K562 (cell line): Measurements from ENCODE around the gene CPLX3. TPM values are rescaled to one million over a fixed set of nuclear protein-coding genes. Genes with fewer than 3 reads are reported as not detected.

Source experiments
- CBX2 ChIP-seq: fragments of 200-600 bp; sonication (generic); IDR thresholded peaks from one replicate; pipeline ENCODE4 v1.6.1; 2012; ENCODE audit warnings: mild to moderate bottlenecking, low read length, inconsistent platforms; ENCODE audit not compliant: insufficient read depth, poor library complexity, severe bottlenecking
- CCNT2 ChIP-seq: IDR thresholded peaks from 2 replicates; pipeline ENCODE4 v1.6.1; 2011; ENCODE audit warnings: borderline replicate concordance, low read depth, mild to moderate bottlenecking, moderate library complexity, mixed read lengths, low read length; ENCODE audit not compliant: insufficient read length; ENCODE audit errors: extremely low read depth
- ELF1 ChIP-seq: fragments of 200-800 bp; sonication (Bioruptor generic); IDR thresholded peaks from 2 replicates; pipeline ENCODE4 v1.6.1; 2016; ENCODE audit warnings: missing genetic modification characterization, missing compliant biosample characterization
- HNRNPK ChIP-seq: fragments of 200-400 bp; formaldehyde crosslinking; IDR thresholded peaks from one replicate; pipeline ENCODE4 v1.6.1; 2018; ENCODE audit warnings: mild to moderate bottlenecking, low read depth, low read length; ENCODE audit not compliant: poor library complexity, severe bottlenecking
- MAFF ChIP-seq: IDR thresholded peaks from 2 replicates; pipeline ENCODE4 v1.6.1; 2012; ENCODE audit warnings: low read length, improper control_type of control experiment
- MCM3 ChIP-seq: fragments of 450-650 bp; IDR thresholded peaks from 2 replicates; pipeline ENCODE4 v1.6.1; 2016
- NFRKB ChIP-seq: fragments of 450-650 bp; IDR thresholded peaks from 2 replicates; pipeline ENCODE4 v1.6.1; 2016; ENCODE audit warnings: low read depth
- PHB2 ChIP-seq: fragments of 450-650 bp; IDR thresholded peaks from 2 replicates; pipeline ENCODE4 v1.6.1; 2017; ENCODE audit warnings: low read depth
- PYGO2 ChIP-seq: fragments of 450-650 bp; IDR thresholded peaks from 2 replicates; pipeline ENCODE4 v1.6.1; 2016; ENCODE audit warnings: mild to moderate bottlenecking, missing genetic modification characterization, moderate library complexity, missing compliant biosample characterization
- TSC22D4 ChIP-seq: fragments of 450-650 bp; IDR thresholded peaks from 2 replicates; pipeline ENCODE4 v1.6.1; 2016; ENCODE audit warnings: missing genetic modification characterization, missing biosample characterization, control low read depth
- U2AF2 ChIP-seq: fragments of 200-400 bp; formaldehyde crosslinking; optimal IDR thresholded peaks from 2 replicates; pipeline ENCODE3; 2017; ENCODE audit warnings: low read depth, mild to moderate bottlenecking, low read length
- ZNF23 ChIP-seq: fragments of 250-450 bp; sonication (Bioruptor Pico); IDR thresholded peaks from 2 replicates; pipeline ENCODE4 v1.4.0; 2020; ENCODE audit warnings: mild to moderate bottlenecking
- ZNF445 ChIP-seq: fragments of 250-450 bp; sonication (Bioruptor Pico); IDR thresholded peaks from 2 replicates; pipeline ENCODE4 v1.4.0; 2020; ENCODE audit warnings: low read depth, mild to moderate bottlenecking, moderate library complexity
- ZNF75A ChIP-seq: fragments of 450-650 bp; formaldehyde crosslinking; IDR thresholded peaks from 2 replicates; pipeline ENCODE4 v1.4.0; 2020; ENCODE audit warnings: mild to moderate bottlenecking
- polyA plus RNA-seq, 8 experiments: library from polyadenylated mRNA; depleted of rRNA in 4 of 8; stranded (reverse) in 5 of 8; unstranded in 3 of 8; fragments of >200 nt; fragmentation: Nextera tagmentation in 2 of 8; fragmentation: Illumina TruSeq in 1 of 8; extraction: Ambion mirVana in 2 of 8; extraction: Trizol in 1 of 8; gene quantifications; 2 replicates each; pipeline versions ENCODE4 v1.2.1 to v1.2.3, GENCODE V29; 2011 to 2014; ENCODE audit warnings: inconsistent platforms in 1 of 8, missing spikeins in 1 of 8
- total RNA-seq, 7 experiments: library from RNA; depleted of rRNA in 6 of 7; stranded (reverse); fragments of >200 nt in 6 of 7; fragmentation: Illumina TruSeq in 2 of 7; extraction: Trizol in 2 of 7; gene quantifications; 2 replicates each; pipeline versions ENCODE4 v1.2.1 to v1.2.3, GENCODE V29; 2011 to 2021; ENCODE audit warnings: low replicate concordance in 1 of 7
- TF ChIP-seq, protein P1 (sequence below): sonication (generic); formaldehyde crosslinking; IDR thresholded peaks from 2 replicates; pipeline ENCODE4 v1.8.1; 2023; ENCODE audit warnings: missing genetic modification reagents, mild to moderate bottlenecking, borderline replicate concordance
- TF ChIP-seq, protein P2 (sequence below), 2 experiments: fragments of 450-650 bp; conservative IDR thresholded peaks; 2 replicates each; pipeline ENCODE4 v1.6.1; 2017; ENCODE audit warnings: mild to moderate bottlenecking in 2 of 2, moderate library complexity in 2 of 2
- TF ChIP-seq, protein P3 (sequence below): fragments of 250-450 bp; sonication (Bioruptor Pico); IDR thresholded peaks from 2 replicates; pipeline ENCODE4 v1.6.1; 2021; ENCODE audit warnings: mild to moderate bottlenecking
- TF ChIP-seq, protein P4 (sequence below): fragments of 250-450 bp; sonication (Bioruptor Pico); IDR thresholded peaks from 2 replicates; pipeline ENCODE4 v1.5.0; 2021

Gene CPLX3
- total and polyA plus RNA-seq, 9 of the 15 experiments (the other 6 are each of a cell fraction or from before 2014, with no cell fraction given), result not detected

DNA sequence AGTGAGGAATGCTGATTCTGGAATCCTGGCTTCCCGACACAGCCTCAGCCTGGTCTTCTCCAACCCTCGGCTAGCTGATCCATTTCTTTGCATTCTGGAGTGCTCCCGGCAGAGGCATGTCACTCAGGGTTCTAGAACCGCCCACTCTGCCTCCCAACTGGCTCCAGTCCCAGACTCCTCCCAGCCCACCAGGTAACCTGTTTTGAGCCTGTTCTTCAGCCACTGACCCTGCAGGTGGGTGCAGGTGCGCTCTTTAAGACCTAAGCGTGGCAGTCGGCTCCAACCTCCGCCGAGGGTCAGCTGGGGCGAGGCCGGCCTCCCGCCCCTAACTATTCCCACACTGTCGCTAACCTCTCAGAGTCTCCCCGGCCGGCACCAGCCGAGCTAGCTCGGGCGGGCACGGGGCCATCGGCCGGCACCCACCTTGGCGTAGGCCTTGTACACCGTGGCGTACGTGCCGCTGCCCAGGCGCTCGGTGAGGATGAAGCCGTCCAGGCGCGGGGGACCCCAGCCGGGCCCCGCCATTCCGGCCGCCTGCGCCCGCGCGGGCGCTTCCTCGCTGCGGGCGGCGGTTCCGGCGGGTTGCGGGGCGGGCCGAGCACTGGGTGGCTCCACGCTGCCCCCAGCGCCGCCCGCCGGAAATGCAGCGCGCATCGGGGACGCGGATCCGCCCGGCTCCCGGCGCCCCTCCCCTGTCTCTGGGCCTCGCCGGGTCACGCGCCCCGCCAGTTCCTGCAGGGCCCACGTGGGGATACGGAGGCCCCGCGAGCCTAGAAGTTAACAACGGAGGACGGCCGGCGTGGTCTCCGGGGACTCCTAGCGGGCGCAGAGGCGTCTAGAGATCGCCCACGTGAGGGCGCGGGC is 16.4 kb downstream of the CPLX3 start, which contains the start of gene ULK3 (continued):
- no peak for TF ChIP-seq PYGO2 (tag)
- TF ChIP-seq, protein P1, sequence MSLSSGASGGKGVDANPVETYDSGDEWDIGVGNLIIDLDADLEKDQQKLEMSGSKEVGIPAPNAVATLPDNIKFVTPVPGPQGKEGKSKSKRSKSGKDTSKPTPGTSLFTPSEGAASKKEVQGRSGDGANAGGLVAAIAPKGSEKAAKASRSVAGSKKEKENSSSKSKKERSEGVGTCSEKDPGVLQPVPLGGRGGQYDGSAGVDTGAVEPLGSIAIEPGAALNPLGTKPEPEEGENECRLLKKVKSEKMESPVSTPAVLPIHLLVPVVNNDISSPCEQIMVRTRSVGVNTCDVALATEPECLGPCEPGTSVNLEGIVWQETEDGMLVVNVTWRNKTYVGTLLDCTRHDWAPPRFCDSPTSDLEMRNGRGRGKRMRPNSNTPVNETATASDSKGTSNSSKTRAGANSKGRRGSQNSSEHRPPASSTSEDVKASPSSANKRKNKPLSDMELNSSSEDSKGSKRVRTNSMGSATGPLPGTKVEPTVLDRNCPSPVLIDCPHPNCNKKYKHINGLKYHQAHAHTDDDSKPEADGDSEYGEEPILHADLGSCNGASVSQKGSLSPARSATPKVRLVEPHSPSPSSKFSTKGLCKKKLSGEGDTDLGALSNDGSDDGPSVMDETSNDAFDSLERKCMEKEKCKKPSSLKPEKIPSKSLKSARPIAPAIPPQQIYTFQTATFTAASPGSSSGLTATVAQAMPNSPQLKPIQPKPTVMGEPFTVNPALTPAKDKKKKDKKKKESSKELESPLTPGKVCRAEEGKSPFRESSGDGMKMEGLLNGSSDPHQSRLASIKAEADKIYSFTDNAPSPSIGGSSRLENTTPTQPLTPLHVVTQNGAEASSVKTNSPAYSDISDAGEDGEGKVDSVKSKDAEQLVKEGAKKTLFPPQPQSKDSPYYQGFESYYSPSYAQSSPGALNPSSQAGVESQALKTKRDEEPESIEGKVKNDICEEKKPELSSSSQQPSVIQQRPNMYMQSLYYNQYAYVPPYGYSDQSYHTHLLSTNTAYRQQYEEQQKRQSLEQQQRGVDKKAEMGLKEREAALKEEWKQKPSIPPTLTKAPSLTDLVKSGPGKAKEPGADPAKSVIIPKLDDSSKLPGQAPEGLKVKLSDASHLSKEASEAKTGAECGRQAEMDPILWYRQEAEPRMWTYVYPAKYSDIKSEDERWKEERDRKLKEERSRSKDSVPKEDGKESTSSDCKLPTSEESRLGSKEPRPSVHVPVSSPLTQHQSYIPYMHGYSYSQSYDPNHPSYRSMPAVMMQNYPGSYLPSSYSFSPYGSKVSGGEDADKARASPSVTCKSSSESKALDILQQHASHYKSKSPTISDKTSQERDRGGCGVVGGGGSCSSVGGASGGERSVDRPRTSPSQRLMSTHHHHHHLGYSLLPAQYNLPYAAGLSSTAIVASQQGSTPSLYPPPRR (CRISPR knock-in tag), result no peak
- TF ChIP-seq ZNF75A (CRISPR knock-in tag), result no peak
- no peak for TF ChIP-seq MCM3
- peak; percentile 95 for TF ChIP-seq CCNT2
- no peak for TF ChIP-seq ZNF23
- TF ChIP-seq ELF1 (tag), result 0 out of 2 replicates have a peak, but pooled peaks have one; percentile 27
- no peak for TF ChIP-seq PHB2
- no peak for TF ChIP-seq HNRNPK
- TF ChIP-seq ZNF445 (CRISPR knock-in tag), result no peak
- TF ChIP-seq, protein P2, sequence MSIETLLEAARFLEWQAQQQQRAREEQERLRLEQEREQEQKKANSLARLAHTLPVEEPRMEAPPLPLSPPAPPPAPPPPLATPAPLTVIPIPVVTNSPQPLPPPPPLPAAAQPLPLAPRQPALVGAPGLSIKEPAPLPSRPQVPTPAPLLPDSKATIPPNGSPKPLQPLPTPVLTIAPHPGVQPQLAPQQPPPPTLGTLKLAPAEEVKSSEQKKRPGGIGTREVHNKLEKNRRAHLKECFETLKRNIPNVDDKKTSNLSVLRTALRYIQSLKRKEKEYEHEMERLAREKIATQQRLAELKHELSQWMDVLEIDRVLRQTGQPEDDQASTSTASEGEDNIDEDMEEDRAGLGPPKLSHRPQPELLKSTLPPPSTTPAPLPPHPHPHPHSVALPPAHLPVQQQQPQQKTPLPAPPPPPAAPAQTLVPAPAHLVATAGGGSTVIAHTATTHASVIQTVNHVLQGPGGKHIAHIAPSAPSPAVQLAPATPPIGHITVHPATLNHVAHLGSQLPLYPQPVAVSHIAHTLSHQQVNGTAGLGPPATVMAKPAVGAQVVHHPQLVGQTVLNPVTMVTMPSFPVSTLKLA (conservative IDR thresholded peaks at IDR 0.05), result peak; percentile 96 to 99
- TF ChIP-seq, protein P3, sequence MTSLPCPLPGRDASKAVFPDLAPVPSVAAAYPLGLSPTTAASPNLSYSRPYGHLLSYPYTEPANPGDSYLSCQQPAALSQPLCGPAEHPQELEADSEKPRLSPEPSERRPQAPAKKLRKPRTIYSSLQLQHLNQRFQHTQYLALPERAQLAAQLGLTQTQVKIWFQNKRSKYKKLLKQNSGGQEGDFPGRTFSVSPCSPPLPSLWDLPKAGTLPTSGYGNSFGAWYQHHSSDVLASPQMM, result no peak
- TF ChIP-seq, protein P4, sequence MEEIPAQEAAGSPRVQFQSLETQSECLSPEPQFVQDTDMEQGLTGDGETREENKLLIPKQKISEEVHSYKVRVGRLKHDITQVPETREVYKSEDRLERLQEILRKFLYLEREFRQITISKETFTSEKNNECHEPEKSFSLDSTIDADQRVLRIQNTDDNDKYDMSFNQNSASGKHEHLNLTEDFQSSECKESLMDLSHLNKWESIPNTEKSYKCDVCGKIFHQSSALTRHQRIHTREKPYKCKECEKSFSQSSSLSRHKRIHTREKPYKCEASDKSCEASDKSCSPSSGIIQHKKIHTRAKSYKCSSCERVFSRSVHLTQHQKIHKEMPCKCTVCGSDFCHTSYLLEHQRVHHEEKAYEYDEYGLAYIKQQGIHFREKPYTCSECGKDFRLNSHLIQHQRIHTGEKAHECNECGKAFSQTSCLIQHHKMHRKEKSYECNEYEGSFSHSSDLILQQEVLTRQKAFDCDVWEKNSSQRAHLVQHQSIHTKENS (CRISPR knock-in tag), result no peak
- no peak for TF ChIP-seq MAFF
- TF ChIP-seq U2AF2, result no peak
- TF ChIP-seq NFRKB, result no peak
- TF ChIP-seq TSC22D4 (tag), result no peak
- no peak for TF ChIP-seq CBX2
